HepG2 (cell line): ENCODE data around the gene MAN2C1. TPM values are rescaled to one million over a fixed set of nuclear protein-coding genes. Genes with fewer than 3 reads are reported as not detected.
A peak's percentile ranks its signal among the peaks of the same experiment; 100 is the strongest.

Experiments
- CBX1 ChIP-seq: IDR thresholded peaks from one replicate; pipeline ENCODE4 v1.6.1; 2016; ENCODE audit warnings: antibody characterized with exemption, low read depth
- NFE2L1 ChIP-seq: sonication (generic); formaldehyde crosslinking; IDR thresholded peaks from 2 replicates; pipeline ENCODE4 v1.4.0; 2020; ENCODE audit warnings: missing genetic modification reagents, mild to moderate bottlenecking, borderline replicate concordance
- PHB2 ChIP-seq: fragments of 450-650 bp; IDR thresholded peaks from 2 replicates; pipeline ENCODE4 v1.6.1; 2018; ENCODE audit not compliant: partially characterized antibody
- RELA ChIP-seq: sonication (generic); formaldehyde crosslinking; IDR thresholded peaks from 2 replicates; pipeline ENCODE4 v1.4.0; 2020; ENCODE audit warnings: missing genetic modification reagents
- TRIM24 ChIP-seq: sonication (generic); formaldehyde crosslinking; IDR thresholded peaks from 2 replicates; pipeline ENCODE4 v1.8.0; 2022; ENCODE audit warnings: mild to moderate bottlenecking, missing genetic modification reagents
- ZBTB40 ChIP-seq, 2 experiments: fragments of 450-650 bp in 1 of 2; sonication (generic) in 1 of 2; formaldehyde crosslinking in 1 of 2; IDR thresholded peaks; 2 replicates each; pipeline versions ENCODE4 v1.6.1 to v1.8.0; 2016 to 2022; ENCODE audit warnings: antibody characterized with exemption in 1 of 2, mild to moderate bottlenecking in 1 of 2, missing genetic modification reagents in 1 of 2
- ZNF280B ChIP-seq: sonication (generic); formaldehyde crosslinking; IDR thresholded peaks from 2 replicates; pipeline ENCODE4 v1.5.0; 2020; ENCODE audit warnings: missing genetic modification reagents, mild to moderate bottlenecking, borderline replicate concordance
- ZNF281 ChIP-seq: sonication (generic); formaldehyde crosslinking; IDR thresholded peaks from 2 replicates; pipeline ENCODE4 v1.4.0; 2020; ENCODE audit warnings: missing genetic modification reagents, borderline replicate concordance
- ZNF558 ChIP-seq: sonication (generic); formaldehyde crosslinking; IDR thresholded peaks from 2 replicates; pipeline ENCODE4 v1.9.0; 2022; ENCODE audit warnings: mild to moderate bottlenecking, missing genetic modification reagents, borderline replicate concordance
- ZNF710 ChIP-seq: sonication (generic); formaldehyde crosslinking; IDR thresholded peaks from 2 replicates; pipeline ENCODE4 v1.5.0; 2020; ENCODE audit warnings: mild to moderate bottlenecking, missing genetic modification reagents, borderline replicate concordance
- polyA plus RNA-seq, 8 experiments: library from polyadenylated mRNA; depleted of rRNA in 3 of 8; stranded (reverse) in 7 of 8; unstranded in 1 of 8; fragments of >200 nt; fragmentation: Illumina TruSeq in 4 of 8; extraction: Trizol in 4 of 8; gene quantifications; 2 replicates each; pipeline versions ENCODE4 v1.2.1 to v1.2.3, GENCODE V29; 2011 to 2016; ENCODE audit warnings: low read depth in 4 of 8, missing spikeins in 1 of 8, mixed read lengths in 1 of 8; ENCODE audit not compliant: insufficient read depth in 1 of 8
- total RNA-seq, 5 experiments: library from RNA; depleted of rRNA; stranded (reverse); fragments of >200 nt; fragmentation: Illumina TruSeq; extraction: Trizol; gene quantifications; 2 replicates each; pipeline ENCODE4 v1.2.3, GENCODE V29; 2016; ENCODE audit warnings: low read depth in 1 of 5

The MAN2C1 gene
- total and polyA plus RNA-seq, 2 of the 13 experiments (the other 11 are each of a cell fraction or from before 2014, with no cell fraction given) = 62.6 to 71.0 TPM

GRCh38 chr15:75348562-75349350, 19.7 kb downstream of the MAN2C1 start (continued):
- TF ChIP-seq ZNF281 (CRISPR knock-in tag) (no peak), ZNF558 (CRISPR knock-in tag) (no peak), ZNF280B (CRISPR knock-in tag) (no peak; the same call in 1 of the 2 replicates), ZNF710 (CRISPR knock-in tag) (no peak), NFE2L1 (CRISPR knock-in tag) (no peak), CBX1 (no peak), RELA (CRISPR knock-in tag) (no peak), PHB2 (no peak), TRIM24 (no peak), ZBTB40 (IDR thresholded peaks at IDR 0.05) (no peak), ZBTB40 (CRISPR knock-in tag; IDR thresholded peaks at IDR 0.05) (0 out of 2 replicates have a peak, but pooled peaks have one; percentile 33)
